HepG2 (cell line): ENCODE data around the gene LRRC73. TPM values are rescaled to one million over a fixed set of nuclear protein-coding genes. Genes with fewer than 3 reads are reported as not detected.
A peak's percentile ranks its signal among the peaks of the same experiment; 100 is the strongest.

Experiments
- CENPBD1 ChIP-seq: sonication (generic); formaldehyde crosslinking; IDR thresholded peaks from 2 replicates; pipeline ENCODE4 v1.8.0; 2022; ENCODE audit warnings: missing genetic modification reagents, low read depth, mild to moderate bottlenecking, borderline replicate concordance
- CREM ChIP-seq, 2 experiments: sonication (generic) in 1 of 2; formaldehyde crosslinking in 1 of 2; IDR thresholded peaks; 2 replicates each; pipeline versions ENCODE4 v1.4.0 to v1.6.1; 2016 to 2020; ENCODE audit warnings: antibody characterized with exemption in 1 of 2, mild to moderate bottlenecking in 1 of 2, missing genetic modification reagents in 1 of 2
- EED ChIP-seq: sonication (generic); formaldehyde crosslinking; IDR thresholded peaks from 2 replicates; pipeline ENCODE4 v1.5.0; 2020; ENCODE audit warnings: mild to moderate bottlenecking, missing genetic modification reagents
- FOXO1 ChIP-seq: sonication (generic); formaldehyde crosslinking; IDR thresholded peaks from 2 replicates; pipeline ENCODE4 v1.4.0; 2020; ENCODE audit warnings: missing genetic modification reagents
- GPBP1L1 ChIP-seq: sonication (generic); formaldehyde crosslinking; IDR thresholded peaks from 2 replicates; pipeline ENCODE4 v1.5.0; 2020; ENCODE audit warnings: mild to moderate bottlenecking, missing genetic modification reagents
- HDAC2 ChIP-seq: sonication (generic); formaldehyde crosslinking; IDR thresholded peaks from 2 replicates; pipeline ENCODE4 v1.4.0; 2020; ENCODE audit warnings: missing genetic modification reagents
- MIER3 ChIP-seq: IDR thresholded peaks from 2 replicates; pipeline ENCODE4 v1.6.1; 2016; ENCODE audit warnings: missing compliant biosample characterization, borderline replicate concordance
- MLLT10 ChIP-seq: sonication (generic); formaldehyde crosslinking; IDR thresholded peaks from 2 replicates; pipeline ENCODE4 v1.4.0; 2020; ENCODE audit warnings: missing genetic modification reagents
- TCF12 ChIP-seq, 2 experiments: fragments of 450-650 bp in 1 of 2; sonication (generic) in 1 of 2; formaldehyde crosslinking in 1 of 2; IDR thresholded peaks; 2 replicates each; pipeline versions ENCODE4 v1.6.1 to v1.8.0; 2017 to 2022; ENCODE audit warnings: antibody characterized with exemption in 1 of 2, mild to moderate bottlenecking in 1 of 2, missing genetic modification reagents in 1 of 2, moderate library complexity in 1 of 2
- ZFX ChIP-seq: sonication (generic); formaldehyde crosslinking; IDR thresholded peaks from 2 replicates; pipeline ENCODE4 v1.4.0; 2020; ENCODE audit warnings: mild to moderate bottlenecking, low read depth, missing genetic modification reagents, moderate library complexity
- ZNF30 ChIP-seq: sonication (generic); formaldehyde crosslinking; IDR thresholded peaks from 2 replicates; pipeline ENCODE4 v1.5.0; 2020; ENCODE audit warnings: mild to moderate bottlenecking, missing genetic modification reagents
- ZNF331 ChIP-seq: sonication (generic); formaldehyde crosslinking; IDR thresholded peaks from 2 replicates; pipeline ENCODE4 v1.4.0; 2020; ENCODE audit warnings: missing genetic modification reagents
- ZNF496 ChIP-seq: sonication (generic); formaldehyde crosslinking; IDR thresholded peaks from 2 replicates; pipeline ENCODE4 v1.8.1; 2023; ENCODE audit warnings: mild to moderate bottlenecking, moderate library complexity, missing genetic modification reagents; ENCODE audit not compliant: insufficient replicate concordance
- ZNF691 ChIP-seq: sonication (generic); formaldehyde crosslinking; IDR thresholded peaks from 2 replicates; pipeline ENCODE4 v1.4.0; 2020; ENCODE audit warnings: missing genetic modification reagents, low read depth, mild to moderate bottlenecking, borderline replicate concordance
- ZNF776 ChIP-seq: sonication (generic); formaldehyde crosslinking; IDR thresholded peaks from 2 replicates; pipeline ENCODE4 v1.4.0; 2020; ENCODE audit warnings: mild to moderate bottlenecking, missing genetic modification reagents
- ZSCAN29 ChIP-seq: sonication (generic); formaldehyde crosslinking; conservative IDR thresholded peaks from 2 replicates; pipeline ENCODE4 v1.4.0; 2020; ENCODE audit warnings: mild to moderate bottlenecking, missing genetic modification reagents
- polyA plus RNA-seq, 8 experiments: library from polyadenylated mRNA; depleted of rRNA in 3 of 8; stranded (reverse) in 7 of 8; unstranded in 1 of 8; fragments of >200 nt; fragmentation: Illumina TruSeq in 4 of 8; extraction: Trizol in 4 of 8; gene quantifications; 2 replicates each; pipeline versions ENCODE4 v1.2.1 to v1.2.3, GENCODE V29; 2011 to 2016; ENCODE audit warnings: low read depth in 4 of 8, missing spikeins in 1 of 8, mixed read lengths in 1 of 8; ENCODE audit not compliant: insufficient read depth in 1 of 8
- total RNA-seq, 5 experiments: library from RNA; depleted of rRNA; stranded (reverse); fragments of >200 nt; fragmentation: Illumina TruSeq; extraction: Trizol; gene quantifications; 2 replicates each; pipeline ENCODE4 v1.2.3, GENCODE V29; 2016; ENCODE audit warnings: low read depth in 1 of 5
- TF ChIP-seq, protein P1 (sequence below): sonication (generic); formaldehyde crosslinking; IDR thresholded peaks from 2 replicates; pipeline ENCODE4 v1.8.1; 2022; ENCODE audit warnings: mild to moderate bottlenecking, missing genetic modification reagents
- TF ChIP-seq, protein P2 (sequence below): IDR thresholded peaks from 2 replicates; pipeline ENCODE4 v1.6.1; 2016; ENCODE audit warnings: mild to moderate bottlenecking, missing biosample characterization, missing genetic modification reagents
- TF ChIP-seq, protein P3 (sequence below): sonication (generic); formaldehyde crosslinking; IDR thresholded peaks from 2 replicates; pipeline ENCODE4 v1.4.0; 2020; ENCODE audit warnings: mild to moderate bottlenecking, low read depth, missing genetic modification reagents
- TF ChIP-seq, protein P4 (sequence below): IDR thresholded peaks from 2 replicates; pipeline ENCODE4 v1.6.1; 2016

The LRRC73 gene
- total and polyA plus RNA-seq, 2 of the 13 experiments (the other 11 are each of a cell fraction or from before 2014, with no cell fraction given), result 0.11 to 0.12 TPM

DNA sequence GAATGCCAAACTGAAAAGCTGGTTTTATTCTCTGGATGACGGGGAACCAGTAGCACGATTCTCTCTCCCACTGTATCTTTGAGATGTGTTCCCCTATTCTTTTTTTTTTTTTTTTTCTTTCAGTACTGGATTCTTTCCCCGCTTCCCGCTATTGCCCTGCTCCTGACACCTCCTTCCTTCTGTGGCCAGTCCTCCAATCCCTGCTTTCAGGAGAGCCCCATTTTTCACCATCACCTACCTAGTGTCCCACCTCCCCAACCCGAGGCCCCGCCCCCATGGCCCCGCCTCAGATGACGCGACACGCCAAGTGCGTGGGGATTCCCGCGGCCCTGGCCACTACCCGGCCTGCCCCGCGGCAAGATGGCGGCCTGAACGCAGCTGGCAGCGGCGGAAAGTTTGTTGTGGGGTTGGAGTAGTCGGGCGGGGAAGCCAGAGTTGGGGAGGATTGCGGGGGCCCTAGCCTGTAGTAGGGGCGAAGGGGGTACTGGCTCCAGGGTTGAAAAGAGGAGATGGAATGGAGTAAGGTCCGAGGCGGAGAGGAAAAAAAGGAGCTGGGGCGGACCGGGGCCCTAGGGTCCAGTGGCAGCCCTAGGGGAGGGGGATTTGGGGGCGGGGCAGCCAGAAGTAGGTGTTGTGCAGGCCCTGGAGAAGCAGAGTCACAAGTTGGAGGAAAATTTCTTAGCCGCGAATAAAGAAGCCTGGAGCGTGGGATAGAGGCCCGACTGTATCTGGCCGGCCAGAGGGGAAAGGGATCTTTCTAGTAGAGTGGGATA lies 32.7 kb downstream of the LRRC73 start, which contains the start of gene TJAP1 (continued):
- TF ChIP-seq GPBP1L1 (CRISPR knock-in tag), result no peak
- TF ChIP-seq ZNF30 (CRISPR knock-in tag), result no peak
- TF ChIP-seq ZSCAN29 (CRISPR knock-in tag), result 0 out of 2 replicates have a peak, but pooled peaks have one; percentile 62
- no peak for TF ChIP-seq EED (CRISPR knock-in tag)
- TF ChIP-seq, protein P1, sequence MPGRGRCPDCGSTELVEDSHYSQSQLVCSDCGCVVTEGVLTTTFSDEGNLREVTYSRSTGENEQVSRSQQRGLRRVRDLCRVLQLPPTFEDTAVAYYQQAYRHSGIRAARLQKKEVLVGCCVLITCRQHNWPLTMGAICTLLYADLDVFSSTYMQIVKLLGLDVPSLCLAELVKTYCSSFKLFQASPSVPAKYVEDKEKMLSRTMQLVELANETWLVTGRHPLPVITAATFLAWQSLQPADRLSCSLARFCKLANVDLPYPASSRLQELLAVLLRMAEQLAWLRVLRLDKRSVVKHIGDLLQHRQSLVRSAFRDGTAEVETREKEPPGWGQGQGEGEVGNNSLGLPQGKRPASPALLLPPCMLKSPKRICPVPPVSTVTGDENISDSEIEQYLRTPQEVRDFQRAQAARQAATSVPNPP (CRISPR knock-in tag), result no peak
- peak; percentile 80; the same call in 1 of the 2 replicates for TF ChIP-seq ZNF691 (CRISPR knock-in tag)
- TF ChIP-seq TCF12 (IDR thresholded peaks at IDR 0.05), result no peak
- TF ChIP-seq TCF12 (CRISPR knock-in tag; IDR thresholded peaks at IDR 0.05), result no peak; the same call in 1 of the 2 replicates
- TF ChIP-seq ZNF331 (CRISPR knock-in tag), result peak; percentile 59; the same call in 1 of the 2 replicates
- TF ChIP-seq, protein P2, sequence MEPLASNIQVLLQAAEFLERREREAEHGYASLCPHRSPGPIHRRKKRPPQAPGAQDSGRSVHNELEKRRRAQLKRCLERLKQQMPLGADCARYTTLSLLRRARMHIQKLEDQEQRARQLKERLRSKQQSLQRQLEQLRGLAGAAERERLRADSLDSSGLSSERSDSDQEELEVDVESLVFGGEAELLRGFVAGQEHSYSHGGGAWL (CRISPR knock-in tag), result peak; percentile 51; the same call in 1 of the 2 replicates
- TF ChIP-seq HDAC2, result peak; percentile 38; the same call in 1 of the 2 replicates
- TF ChIP-seq MIER3 (CRISPR knock-in tag), result peak; percentile 43; the same call in 1 of the 2 replicates
- TF ChIP-seq MLLT10 (CRISPR knock-in tag), result no peak
- peak; percentile 95 for TF ChIP-seq ZFX (CRISPR knock-in tag)
- no peak for TF ChIP-seq CENPBD1
- TF ChIP-seq, protein P3, sequence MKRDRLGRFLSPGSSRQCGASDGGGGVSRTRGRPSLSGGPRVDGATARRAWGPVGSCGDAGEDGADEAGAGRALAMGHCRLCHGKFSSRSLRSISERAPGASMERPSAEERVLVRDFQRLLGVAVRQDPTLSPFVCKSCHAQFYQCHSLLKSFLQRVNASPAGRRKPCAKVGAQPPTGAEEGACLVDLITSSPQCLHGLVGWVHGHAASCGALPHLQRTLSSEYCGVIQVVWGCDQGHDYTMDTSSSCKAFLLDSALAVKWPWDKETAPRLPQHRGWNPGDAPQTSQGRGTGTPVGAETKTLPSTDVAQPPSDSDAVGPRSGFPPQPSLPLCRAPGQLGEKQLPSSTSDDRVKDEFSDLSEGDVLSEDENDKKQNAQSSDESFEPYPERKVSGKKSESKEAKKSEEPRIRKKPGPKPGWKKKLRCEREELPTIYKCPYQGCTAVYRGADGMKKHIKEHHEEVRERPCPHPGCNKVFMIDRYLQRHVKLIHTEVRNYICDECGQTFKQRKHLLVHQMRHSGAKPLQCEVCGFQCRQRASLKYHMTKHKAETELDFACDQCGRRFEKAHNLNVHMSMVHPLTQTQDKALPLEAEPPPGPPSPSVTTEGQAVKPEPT, result 0 out of 2 replicates have a peak, but pooled peaks have one; percentile 52
- no peak for TF ChIP-seq ZNF776 (CRISPR knock-in tag)
- TF ChIP-seq ZNF496 (CRISPR knock-in tag), result no peak
- TF ChIP-seq, protein P4, sequence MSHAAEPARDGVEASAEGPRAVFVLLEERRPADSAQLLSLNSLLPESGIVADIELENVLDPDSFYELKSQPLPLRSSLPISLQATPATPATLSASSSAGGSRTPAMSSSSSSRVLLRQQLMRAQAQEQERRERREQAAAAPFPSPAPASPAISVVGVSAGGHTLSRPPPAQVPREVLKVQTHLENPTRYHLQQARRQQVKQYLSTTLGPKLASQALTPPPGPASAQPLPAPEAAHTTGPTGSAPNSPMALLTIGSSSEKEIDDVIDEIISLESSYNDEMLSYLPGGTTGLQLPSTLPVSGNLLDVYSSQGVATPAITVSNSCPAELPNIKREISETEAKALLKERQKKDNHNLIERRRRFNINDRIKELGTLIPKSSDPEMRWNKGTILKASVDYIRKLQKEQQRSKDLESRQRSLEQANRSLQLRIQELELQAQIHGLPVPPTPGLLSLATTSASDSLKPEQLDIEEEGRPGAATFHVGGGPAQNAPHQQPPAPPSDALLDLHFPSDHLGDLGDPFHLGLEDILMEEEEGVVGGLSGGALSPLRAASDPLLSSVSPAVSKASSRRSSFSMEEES (CRISPR knock-in tag), result 0 out of 2 replicates have a peak, but pooled peaks have one; percentile 20
- TF ChIP-seq FOXO1 (CRISPR knock-in tag), result no peak
- TF ChIP-seq CREM (IDR thresholded peaks at IDR 0.05), result peak; percentile 75
- peak; percentile 35; the same call in 1 of the 2 replicates for TF ChIP-seq CREM (CRISPR knock-in tag; IDR thresholded peaks at IDR 0.05)
